Measurements from ENCODE around the gene KLHL2. TPM values are rescaled to one million over a fixed set of nuclear protein-coding genes. Genes with fewer than 3 reads are reported as not detected.

The KLHL2 gene
- total RNA-seq, 1 experiment from 2014 or later: 19.3 TPM

DNA sequence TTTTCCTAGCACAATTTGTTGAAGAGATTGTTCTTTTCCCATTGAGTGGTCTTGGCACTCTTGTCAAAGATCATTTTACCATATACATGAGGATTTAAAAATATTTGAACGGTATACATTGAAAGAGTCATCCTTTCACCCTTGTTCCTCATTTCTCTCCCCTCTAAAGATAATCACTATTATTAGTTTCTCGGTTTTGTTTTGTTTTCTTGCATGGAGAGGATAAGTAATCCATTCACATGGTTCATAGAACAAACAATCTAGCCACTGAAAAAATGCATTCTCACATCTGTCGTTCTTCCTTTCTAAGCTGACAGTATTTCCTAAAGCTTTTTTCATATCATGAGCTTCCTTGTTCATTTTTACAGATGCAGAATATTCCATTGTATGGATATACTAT, 80.9 kb downstream of the KLHL2 start:
- no peak for DNase-seq (ENCODE audit: low read depth)

DNA sequence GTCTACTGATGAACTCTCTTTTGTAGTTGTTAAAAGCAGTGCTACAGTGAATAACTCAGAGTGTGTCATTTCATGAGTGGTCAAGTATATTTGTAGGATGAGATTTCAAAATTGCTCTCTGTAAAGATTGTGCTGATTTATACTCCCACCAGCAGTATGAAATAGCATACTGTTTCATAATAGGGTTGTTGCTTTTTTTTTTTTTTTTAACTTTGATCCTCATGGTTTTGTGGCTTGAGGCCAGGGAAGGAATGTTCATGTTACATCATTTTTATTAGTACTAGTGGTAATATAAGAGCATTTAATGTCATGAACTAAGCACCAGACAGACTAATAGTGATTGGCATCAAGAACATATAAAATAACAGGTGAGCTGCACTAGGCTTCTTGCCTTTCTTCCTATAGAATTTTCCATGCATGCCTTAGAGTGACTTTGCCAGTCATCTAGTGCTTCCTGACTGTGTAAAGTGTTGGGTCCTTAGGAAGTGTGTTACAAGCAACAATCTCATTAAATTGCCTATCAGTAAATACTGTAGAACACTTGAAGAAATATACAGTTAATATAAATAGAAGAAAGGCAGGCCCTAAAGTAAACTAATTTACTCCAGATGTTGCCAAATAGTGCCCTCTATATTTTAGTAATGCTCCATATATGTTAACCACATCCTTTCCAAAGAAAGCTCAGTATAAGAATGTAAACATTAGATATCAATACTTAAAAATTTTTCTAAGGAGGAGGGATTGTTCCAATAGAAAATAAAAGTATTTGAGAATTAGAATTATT, 81.5 kb downstream of the KLHL2 start:
- DNase-seq (ENCODE audit: low read depth): peak; percentile 44

DNA sequence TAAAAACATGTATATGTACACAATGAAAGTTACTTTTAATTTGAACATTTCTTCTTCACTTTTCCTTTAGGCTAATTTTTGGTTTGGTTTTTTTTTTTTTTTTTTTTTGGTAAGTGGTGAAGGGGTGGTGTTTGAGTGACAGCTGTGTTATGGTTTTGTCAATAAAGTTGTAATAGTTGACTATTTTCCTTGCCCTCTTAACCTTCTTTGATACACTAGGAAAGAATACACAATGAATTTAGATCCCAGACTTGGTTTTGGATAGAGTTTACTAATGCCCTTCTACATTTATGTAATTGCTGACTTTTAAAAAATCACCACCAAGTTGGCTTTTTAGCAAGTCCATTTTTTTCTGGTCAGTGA, 82.0 kb downstream of the KLHL2 start:
- DNase-seq (ENCODE audit: low read depth): no peak

DNA sequence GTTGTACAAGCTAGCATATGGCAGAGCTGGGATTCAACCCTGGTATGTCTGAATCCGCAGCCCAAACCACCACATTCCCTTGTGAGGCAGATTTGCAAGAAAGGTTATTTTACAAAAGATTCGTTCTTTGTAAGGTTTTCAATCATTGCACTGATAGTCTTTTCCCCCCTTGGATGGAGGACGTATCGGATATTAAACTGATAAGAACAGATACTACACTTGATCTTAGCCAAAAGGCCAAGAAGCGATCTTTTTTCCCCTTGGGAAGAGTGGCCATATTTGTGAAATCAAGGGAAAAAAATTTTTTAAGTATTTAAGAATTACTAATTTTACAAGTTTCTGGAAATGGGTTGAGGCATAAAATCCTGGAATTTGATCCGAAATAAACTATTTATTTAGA, 85.7 kb downstream of the KLHL2 start:
- DNase-seq (ENCODE audit: low read depth): peak; percentile 4

DNA sequence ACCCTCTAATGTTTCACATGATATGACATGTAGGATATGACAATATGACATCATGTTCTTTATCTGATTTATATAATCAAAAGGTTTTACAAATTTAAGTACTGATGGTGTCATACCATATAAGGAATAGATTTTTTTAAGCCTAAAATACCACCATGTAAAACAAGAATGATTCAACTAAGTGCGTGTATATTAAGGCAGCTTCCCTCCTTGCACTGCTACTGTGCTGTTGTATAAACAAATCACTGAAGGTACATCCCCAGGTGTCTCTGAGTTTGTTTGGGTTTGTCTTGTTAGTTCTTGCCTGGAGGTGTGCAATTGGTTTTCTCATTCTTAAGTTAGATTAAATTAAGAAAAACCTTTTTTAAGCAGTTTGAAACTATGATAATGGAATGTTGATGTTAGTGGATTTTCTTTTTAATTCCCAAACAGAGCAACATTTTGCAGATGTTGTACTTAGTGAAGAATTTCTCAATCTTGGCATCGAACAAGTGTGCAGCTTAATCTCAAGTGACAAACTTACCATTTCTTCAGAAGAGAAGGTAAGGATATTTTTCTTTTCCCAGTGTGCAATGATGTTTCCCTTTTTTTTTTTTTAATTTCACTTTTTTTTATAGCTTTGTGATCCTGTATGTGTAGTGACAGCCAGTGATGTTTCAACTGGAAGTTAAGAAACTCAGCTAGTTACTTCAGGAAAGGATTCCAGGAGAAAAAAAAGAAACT, 86.7 kb downstream of the KLHL2 start:
- no peak for DNase-seq (ENCODE audit: low read depth)

DNA sequence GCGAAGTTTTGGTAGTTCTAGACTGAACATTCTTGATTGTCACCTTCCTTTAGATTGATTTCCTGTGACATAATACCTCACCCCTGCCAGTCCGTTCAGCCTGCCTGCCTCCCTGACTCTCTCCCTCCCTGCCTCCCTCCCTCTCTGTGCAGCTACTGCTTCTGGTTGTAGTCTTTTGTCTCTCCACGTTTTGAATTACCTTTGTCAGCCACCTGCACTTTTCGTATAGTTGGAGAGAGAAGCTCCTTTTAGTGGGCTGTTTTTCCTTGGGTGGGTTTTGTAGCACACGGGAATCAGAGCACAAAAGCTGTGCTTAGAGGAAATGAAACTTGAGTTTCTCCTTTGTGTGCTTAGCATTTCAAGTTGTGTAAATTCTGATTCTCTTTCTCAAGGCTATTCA, 87.5 kb downstream of the KLHL2 start:
- no peak for DNase-seq (ENCODE audit: low read depth)

DNA sequence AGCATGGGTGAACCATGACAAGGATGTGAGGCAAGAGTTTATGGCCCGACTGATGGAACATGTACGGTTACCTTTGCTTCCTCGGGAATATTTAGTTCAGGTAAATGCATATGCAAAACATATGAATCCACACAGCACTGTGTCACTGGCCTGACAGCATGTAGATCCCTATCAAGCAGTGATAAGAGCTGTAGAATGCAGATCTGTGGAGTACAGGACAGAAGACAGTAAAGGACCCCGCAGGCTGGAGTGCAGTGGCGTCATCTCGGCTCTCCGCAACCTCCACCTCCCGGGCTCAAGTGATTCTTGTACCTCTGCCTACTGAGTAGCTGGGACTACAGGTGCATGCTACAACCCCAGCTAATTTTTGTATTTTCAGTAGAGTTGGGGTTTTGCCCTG, 90.3 kb downstream of the KLHL2 start:
- no peak for DNase-seq (ENCODE audit: low read depth)

DNA sequence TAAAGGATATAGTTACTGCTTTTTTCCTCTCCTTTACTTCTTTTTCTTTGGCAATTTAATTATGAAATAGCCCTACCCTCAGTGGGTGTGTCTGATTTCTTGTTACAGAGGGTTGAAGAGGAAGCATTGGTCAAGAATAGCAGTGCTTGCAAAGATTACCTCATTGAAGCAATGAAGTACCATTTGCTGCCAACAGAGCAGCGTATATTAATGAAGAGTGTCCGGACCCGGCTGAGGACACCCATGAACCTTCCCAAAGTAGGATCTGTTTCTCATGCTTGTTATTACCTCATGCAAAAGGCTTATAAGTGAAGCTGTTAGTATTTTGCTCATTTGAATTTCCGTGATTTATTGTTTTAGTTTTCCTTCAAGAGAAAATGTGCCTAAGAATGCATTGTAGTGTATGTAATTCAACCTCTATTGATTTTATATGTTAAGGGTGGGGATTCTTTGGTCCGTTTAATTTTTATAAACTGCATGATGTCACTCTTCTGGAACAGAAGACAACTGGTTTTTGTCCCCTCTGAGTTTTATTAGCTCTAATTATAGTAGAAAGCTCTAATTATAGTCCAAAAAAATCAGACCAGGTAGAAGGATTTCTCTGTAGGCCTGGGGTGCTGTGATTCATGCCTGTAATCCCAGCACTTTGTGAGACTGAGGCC, 92.2 kb downstream of the KLHL2 start:
- no peak for DNase-seq (ENCODE audit: low read depth)

DNA sequence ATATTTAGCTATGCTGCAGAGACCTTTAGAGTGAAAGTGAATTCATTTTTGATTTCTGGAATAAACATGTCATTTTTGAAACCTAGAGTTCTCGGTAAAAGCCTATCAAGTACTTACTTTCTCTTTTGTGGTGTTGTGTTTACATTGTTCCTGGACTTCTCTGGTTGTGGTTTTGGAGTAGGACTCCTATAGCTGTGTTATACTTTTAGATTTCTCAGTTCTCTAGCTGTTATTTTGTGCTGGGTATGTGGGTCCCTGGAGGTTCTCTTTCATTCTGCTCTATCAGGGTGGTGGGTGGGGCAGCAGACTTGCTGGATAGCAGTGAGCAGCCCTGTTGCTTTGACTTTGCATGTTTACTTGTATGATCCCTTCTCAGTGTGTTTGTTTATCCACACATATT, 94.5 kb downstream of the KLHL2 start:
- DNase-seq (ENCODE audit: low read depth): peak; percentile 2

DNA sequence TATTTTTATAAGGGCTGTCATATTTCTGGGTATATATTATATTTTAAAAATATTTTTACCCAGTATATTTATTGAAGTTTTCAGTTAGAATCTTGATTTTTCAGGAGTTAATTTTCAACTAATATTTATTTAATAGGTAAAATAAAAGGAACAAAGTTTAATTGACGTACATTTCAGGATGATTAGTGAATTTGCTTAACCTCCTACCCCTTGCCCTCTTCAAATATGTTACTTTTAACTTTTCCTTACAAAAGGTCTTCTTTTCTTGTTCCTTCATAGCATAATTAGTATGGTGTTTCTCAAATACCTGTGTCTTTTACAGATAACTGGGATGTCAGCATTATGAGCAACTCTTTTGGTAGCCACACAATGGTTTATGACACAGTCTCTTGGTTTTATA, 95.3 kb downstream of the KLHL2 start:
- DNase-seq (ENCODE audit: low read depth): no peak

DNA sequence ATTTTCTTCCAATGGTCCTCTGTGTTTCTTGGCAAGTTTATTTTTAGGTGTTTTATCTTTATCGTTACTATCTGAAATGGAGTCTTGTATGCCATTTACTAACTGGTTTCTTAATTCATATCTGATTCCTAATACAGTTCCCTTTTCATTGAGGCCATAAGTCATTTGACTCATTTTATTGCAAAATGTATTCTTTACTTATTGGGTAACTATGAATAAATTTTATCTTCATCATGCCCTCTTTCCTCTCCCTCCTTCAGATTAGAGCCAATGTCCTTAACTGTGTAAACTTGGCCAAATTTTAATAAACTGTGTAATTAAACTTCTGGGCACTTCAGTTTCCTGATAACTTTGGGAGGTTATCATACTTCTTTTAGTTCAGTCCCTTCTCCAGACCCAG, 100.8 kb downstream of the KLHL2 start:
- no peak for DNase-seq (ENCODE audit: low read depth)

DNA sequence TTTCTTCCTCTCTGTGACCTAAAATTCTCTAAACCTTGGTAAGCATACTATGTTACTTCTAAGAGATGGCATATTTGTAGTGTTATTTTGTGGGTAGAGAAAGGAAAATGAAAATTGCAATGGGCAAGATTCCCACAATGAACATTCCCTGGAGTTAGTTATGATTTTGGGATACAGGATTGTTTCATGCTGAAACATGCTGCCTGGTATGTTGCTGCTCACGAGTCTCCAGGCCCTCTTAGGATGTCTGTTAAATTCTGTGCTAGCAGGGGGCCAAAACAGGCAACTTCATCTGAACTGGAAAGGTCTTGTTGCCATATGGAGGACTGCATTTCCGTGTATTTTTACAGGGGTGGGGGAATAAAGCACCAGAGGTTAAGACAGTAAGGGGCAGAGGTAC, 101.2 kb downstream of the KLHL2 start:
- DNase-seq (ENCODE audit: low read depth): no peak

DNA sequence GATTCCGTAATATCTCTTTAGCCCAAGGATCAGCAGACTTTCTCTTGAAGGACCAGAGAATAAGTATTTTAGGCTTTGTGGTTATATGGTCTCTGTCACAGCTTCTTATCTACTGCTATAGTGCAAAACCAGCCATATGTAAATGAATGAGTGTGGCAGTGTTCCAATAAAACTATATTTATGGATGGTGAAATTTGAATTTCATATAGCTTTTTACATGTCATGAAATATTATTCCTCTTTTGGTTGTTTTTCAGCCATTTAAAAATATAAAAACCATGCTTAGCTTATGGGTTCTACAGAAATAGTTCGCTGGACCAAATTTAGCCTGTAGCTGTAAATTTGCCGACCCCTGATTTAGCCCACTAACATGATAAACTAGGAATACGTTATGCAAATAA, 102.1 kb downstream of the KLHL2 start:
- DNase-seq (ENCODE audit: low read depth): no peak

DNA sequence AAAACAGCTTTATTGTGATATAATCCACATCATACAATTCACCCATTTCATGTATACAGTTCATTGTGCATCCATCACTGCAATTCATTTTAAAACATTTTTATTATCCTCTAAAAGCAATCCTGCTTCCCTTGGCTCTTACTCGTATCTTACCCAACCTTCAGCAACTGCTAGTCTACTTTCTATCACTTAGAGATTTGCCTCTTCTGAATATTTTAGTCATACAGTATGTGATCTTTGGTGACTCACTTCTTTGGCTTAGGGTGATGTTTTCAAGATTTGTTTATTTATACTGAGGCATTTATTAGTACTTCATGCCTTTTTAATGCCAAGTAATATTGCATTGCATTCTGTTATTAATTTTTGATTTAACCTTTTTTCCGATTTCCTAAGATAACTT, 105.1 kb downstream of the KLHL2 start:
- peak; percentile 62 for DNase-seq (ENCODE audit: low read depth)

DNA sequence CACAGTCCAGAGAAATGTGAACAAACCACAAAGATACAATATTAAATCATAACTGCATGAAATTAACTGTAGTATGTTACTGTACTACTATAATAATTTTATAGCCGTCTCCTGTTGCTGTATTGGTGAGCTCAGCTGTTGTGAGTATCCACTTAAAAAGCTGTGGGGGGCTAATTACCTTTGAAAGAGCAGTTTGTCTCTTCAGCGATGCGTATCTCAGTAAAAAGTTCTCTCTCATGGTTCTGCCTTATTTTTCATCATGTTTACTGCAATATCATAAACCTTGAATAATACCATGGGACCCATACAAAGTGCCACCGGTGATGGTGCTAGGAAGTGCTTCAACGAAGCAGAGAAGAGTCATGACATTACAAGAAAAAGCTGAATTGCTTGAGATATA, 111.7 kb downstream of the KLHL2 start:
- DNase-seq (ENCODE audit: low read depth): no peak

DNA sequence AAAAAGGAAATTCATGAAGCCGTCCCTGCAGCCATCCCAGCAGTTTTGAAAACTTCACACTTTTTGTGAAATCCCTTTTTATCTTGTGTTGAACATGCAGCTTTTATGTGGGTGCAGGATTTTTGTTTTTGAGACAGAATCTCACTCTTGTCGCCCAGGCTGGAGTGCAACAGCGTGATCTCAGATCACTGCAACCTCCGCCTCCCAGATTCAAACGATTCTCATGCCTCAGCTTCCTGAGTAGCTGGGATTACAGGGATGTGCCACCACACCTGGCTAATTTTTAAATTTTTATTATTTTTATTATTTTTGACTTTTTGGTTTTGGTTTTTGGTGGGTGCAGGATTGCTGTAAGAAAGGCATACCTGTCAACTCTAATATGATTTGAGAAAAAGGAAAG, 112.1 kb downstream of the KLHL2 start:
- no peak for DNase-seq (ENCODE audit: low read depth)

DNA sequence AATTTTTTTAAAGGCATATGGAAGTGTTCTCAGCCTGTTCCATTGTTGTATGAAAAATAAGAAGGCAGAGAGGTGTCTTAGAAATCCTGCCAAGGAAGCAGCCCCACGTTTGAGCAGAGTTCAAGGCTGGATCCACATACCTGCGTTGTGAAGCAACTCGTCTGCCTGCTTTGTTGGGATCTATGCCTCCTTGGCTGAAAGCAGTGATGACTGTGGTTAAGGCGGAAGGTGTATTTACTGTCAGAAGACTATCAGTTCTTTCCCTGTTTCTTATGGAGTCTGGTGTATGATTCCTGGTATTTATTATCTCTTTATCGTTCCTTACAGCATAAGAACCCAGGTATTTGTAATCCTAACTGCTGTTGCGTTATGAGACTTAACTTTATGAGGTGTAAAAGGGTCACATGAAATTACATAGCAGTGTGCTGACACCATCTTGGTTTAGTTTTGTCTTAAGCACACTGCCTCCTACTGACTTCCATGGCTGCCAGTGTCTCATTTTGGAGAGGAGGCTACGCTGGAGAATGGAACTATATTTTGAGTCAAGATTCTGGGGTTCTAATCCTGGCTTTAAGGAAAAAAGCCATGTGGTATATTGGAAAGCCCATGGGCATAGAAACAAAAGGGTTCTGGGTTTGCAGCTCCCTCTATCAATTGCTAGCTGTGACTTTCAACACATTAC, 117.0 kb downstream of the KLHL2 start:
- no peak for DNase-seq (ENCODE audit: low read depth)

DNA sequence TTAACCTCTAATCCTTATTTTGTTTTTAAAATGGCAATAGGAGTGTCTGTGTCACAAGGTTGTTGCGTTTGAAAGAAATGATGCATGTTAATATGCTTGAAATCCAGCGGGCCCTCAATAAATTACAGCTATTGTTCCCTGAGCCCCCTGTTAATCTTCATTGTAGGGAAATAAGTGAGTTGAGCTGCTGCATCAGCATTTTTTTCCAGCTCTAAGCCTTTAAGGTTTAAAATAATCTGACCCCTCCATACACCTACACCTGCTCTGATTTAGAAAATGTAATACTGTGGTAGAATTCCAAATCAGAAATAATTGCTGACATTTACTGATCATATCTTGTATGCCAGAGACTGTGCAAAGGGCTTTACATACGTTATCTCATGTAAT, 117.5 kb downstream of the KLHL2 start:
- no peak for DNase-seq (ENCODE audit: low read depth)

DNA sequence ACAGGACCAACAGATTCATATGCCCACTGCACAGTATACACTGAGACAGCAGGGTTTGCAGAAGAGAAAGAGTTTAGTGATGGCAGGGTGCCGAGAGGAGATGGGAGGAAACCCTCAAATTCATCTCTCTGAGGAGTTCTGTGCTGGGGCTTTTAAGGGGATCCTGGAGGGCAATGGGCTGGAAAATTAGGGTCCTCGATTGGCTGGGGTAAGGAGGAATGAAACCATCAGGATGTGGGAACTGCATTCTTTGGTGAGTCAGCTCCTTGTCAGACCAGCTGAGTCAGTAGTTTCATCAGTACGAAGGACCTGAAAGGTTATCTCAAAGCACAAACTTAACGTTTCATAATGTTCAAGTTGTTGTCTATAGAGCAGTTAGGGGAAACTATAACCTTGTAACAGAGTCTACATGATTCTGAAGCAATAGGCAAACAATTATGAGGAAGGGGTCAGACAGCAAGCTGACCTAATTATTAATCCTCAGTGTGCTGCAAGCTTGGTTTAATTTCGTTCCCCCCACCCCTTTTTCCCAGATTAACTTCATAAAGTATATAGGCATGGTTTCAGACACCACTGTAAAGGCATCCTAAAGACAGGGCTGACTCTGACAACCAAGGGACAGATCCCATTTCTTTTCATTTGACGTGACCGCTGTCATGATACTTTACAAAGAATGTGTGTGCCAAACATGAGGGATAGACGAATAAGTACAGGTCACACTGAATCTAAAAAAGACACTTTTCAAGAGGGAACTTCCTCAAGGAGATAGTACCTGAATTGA, 118.6 kb downstream of the KLHL2 start:
- DNase-seq (ENCODE audit: low read depth): peak; percentile 93

DNA sequence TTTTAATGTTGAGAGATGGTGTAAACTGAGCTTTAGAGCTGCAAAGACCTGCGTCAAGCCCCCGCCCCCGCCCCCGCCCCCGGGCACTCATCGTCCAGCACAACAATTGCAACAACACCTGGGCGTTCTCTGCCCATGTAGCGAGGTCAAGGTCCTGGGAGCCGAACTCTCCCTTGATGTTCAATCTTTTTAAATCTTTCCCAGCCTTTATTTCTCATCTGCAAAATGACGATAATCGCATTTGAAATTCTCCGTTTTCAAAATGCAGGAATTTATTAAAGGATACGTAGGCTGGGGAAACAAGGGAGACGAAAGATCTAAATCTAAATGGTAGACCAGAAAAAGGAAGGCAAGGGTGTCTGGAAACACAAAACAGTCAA, 119.5 kb downstream of the KLHL2 start:
- peak; percentile 54 for DNase-seq (ENCODE audit: low read depth)

DNA sequence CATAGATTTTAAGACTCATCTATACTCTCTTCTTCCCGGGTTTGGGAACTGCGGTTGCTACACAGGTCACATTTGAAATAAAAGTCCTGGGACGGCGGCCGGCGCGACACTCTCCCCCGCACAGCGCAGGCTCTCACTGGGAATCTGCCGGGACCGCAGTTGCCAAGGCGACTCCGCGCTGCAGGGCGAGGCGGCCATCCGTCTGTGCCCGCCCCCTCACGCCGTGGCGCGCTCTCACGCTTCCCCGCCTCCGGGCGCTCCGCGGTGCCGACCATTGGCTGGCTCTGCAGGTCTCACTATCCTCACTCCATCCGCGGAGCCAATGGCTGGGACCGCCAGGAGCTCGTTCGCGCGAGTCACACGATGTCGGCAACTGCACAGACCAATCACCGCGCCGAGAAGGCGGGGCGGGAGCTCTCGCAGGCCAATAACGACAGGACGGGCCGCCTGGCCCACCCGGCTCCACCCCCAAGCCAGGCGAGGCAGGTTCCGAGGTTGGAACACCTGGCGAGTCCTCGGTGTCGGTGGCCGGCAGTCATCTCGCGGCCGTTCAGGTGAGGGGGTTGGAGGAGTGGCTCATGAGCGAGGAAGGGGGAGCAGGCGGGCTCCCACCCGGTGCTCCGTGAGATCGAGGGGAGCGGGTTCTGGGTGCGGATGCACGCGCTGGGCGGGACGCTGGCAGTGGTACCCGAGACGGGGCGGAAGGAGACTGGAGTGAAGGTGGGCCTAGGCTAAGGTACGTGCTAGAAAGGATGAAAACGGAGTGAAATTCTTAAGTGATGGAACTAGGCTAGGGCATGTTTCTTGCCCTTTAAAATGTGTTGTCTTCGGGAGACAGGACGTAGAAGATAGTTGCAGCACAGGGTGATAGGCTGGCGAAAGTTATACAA, 120.1 kb downstream of the KLHL2 start, which contains the start of gene MSMO1:
MSMO1 (plus strand) TSS at position 459 of the 890 bp plus-strand sequence. CDS start 5,702 bp downstream, outside the sequence.
- DNase-seq (ENCODE audit: low read depth): peak; percentile 98

Data from M059J (cell line).